GM19193 (cell line): ENCODE data around the gene EMP1.

ENCODE experiments used
- POLR2A ChIP-seq: IDR thresholded peaks from 4 replicates; pipeline ENCODE4 v1.6.1; 2011; ENCODE audit not compliant: insufficient read depth, insufficient read length; ENCODE audit errors: extremely low read depth

The EMP1 gene

GRCh38 chr12:13251521-13251920 is 55.0 kb downstream of the EMP1 start:
- TF ChIP-seq POLR2A: no peak

DNA sequence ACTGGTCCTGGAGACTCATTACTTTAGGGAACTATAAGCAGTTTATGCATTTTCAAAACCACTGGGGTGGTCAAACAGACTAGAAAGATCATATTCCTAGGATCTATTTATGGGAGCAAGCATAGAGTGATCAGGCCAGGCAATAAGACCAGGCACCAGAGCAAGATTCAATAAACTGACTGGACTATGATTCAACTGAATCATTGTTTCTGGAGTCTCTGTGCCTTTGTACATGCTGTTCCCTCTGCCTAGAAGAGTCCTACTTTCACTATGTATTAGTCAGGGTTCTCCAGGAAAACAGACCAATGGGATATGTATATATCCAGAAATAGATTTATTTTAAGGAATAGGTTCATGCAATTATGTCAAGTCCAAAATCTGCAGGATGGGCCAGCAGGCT is 55.5 kb downstream of the EMP1 start:
- TF ChIP-seq POLR2A: no peak

DNA sequence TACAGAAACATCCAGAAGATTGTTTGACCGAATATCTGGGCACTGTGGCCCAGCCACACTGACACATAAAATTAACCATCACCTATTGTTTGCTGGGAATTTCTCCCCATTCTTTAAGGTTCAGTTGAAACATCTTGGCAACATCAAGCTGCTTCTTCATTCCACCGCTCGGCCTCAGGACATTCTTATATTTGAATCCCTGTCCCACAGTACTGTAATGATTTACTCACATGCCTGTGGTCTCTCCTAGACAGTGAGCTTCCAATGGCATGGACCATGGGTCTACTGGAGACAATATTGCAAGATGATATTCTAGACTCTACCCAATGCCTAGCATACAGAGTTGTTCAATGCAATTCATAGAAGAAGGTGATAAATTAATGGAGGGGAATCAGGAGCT is 56.1 kb downstream of the EMP1 start:
- no peak for TF ChIP-seq POLR2A

GRCh38 chr12:13253966-13254760 is 57.6 kb downstream of the EMP1 start:
- no peak for TF ChIP-seq POLR2A

DNA sequence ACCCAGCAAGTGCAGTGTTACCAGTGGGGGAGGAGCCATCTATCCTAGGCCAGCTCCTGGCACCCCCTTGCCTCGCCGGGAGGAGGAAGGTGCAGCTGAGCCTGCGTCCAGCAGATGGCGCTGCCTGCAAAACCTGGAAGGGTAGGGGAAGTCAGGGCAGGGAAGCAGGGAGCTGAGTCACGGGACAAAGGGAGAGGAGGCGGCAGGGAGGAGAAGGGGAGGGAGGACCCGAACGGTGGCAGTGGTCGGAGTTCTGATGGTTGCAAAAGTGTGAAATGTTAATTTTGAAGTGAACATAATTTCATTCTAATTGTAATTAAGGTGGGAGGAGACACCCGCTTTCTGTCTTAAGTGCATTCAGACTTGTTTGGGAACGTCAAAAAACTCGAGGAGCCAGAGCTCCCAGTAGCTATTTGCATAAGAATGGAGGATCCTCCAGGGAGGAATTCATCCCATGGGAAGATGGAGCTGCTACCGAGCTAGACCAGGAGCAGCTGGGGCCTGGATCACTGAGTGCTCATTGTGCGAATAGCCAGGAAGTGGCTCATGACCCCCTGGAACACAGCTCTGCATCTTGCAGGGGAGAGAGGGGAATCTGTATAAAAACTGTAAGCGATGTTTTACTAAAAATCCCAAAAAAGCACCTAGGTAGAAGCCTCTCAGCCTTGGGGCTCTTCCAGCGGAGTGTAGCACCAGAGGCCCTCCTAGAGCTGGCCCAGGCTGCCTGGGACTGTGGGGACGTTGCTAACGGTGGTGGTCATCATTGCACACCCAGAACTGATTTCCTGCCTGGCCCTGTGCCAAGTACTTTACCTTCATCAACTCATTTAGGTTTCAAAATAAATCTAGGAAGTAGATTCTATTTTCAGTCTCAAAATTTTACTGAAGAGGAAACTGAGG is 59.5 kb downstream of the EMP1 start:
- no peak for TF ChIP-seq POLR2A

DNA sequence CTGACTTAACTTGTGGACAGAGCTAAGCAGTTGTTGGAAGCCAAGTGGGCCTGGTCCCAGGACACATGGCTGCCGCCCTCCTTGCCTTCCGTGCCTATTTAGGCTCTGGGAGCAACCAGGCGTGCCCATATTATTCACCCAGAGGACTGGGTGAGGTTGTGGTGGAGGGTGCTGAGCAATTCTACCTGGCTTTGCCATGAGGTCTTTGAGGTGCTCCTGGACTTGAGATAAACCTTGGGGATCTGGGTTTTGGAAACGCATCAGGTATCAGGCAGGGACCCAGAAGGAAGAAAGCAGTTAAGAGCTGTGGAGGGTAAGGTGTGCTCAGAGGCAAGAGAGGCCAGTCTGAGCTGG is 60.1 kb downstream of the EMP1 start:
- no peak for TF ChIP-seq POLR2A

GRCh38 chr12:13257356-13257875 is 60.9 kb downstream of the EMP1 start:
- TF ChIP-seq POLR2A: no peak

GRCh38 chr12:13258197-13258596 is 61.7 kb downstream of the EMP1 start:
- TF ChIP-seq POLR2A: no peak

DNA sequence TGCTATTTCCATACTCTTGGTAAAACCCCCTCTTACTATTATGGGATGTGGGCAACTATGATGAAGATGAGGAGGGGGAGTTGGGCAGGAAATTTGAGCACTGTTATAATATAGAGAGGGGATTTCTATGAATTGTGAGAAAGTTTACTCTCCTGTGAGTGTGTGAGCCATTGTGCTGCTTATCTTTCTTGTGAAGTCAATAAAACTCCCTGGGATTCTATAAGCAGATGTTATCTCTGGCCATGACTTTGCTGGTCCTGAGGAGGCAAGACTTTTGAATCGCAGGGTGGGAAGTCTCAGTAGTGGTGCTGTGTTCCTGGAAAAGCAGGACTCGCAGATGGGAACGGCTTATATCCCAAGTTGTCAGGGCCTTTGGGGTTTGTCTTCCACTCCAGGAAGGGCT is 62.2 kb downstream of the EMP1 start:
- TF ChIP-seq POLR2A: no peak

DNA sequence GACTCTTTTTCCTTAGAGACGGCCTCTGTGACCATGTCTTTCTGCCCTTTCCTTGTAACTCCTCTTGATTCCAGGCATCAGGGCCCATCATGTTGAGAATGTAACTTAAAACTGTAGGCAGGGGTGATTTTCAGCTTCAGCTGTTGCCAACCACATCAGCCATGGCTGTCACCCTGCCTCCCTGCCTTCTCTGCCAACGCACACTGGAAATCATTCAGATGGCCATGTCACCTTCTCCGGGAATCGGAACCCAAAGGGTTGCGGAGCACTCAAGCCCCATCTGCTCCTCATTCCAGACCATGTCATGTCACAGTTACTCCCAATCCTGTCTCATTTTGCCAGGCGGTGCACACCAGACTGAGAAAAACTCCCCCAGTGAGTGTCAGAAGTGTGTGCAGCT is 72.1 kb downstream of the EMP1 start:
- no peak for TF ChIP-seq POLR2A
